ENCODE measurements around the gene NPSR1. TPM values are rescaled to one million over a fixed set of nuclear protein-coding genes. Genes with fewer than 3 reads are reported as not detected.
"Not testable (repeated sequence)": the region's sequence is repeated elsewhere in the genome, so short reads cannot be mapped to it uniquely, and the experiment has no call there.

The NPSR1 gene
- total RNA-seq = not detected

- DNase-seq = no peak
These were observed at the start of gene NPSR1 for GRCh38 chr7:34657632-34658268. NPSR1 (plus strand) TSS chr7:34658218; CDS start chr7:34658413, 195 bp downstream.

- DNase-seq = no peak
These were observed 45.4 kb upstream of the NPSR1 start for GRCh38 chr7:34612661-34613060.

GRCh38 chr7:34620425-34620824, 37.6 kb upstream of the NPSR1 start:
- no peak for DNase-seq

- no peak for DNase-seq
These were observed 35.8 kb upstream of the NPSR1 start for GRCh38 chr7:34622182-34622581.

- DNase-seq = no peak
These were observed 35.2 kb upstream of the NPSR1 start for GRCh38 chr7:34622771-34623250.

GRCh38 chr7:34628618-34629017, 29.4 kb upstream of the NPSR1 start:
- not testable (repeated sequence) for DNase-seq

GRCh38 chr7:34652809-34653208, 5.2 kb upstream of the NPSR1 start:
- DNase-seq = no peak

GRCh38 chr7:34653787-34654186, 4.2 kb upstream of the NPSR1 start:
- DNase-seq = no peak

- no peak for DNase-seq
These were observed 2.6 kb upstream of the NPSR1 start for GRCh38 chr7:34655384-34655783.

GRCh38 chr7:34656041-34656440, 2.0 kb upstream of the NPSR1 start:
- DNase-seq = no peak

- no peak for DNase-seq
These were observed 1.6 kb downstream of the NPSR1 start for GRCh38 chr7:34659472-34660075.

GRCh38 chr7:34662058-34662708, 4.2 kb downstream of the NPSR1 start:
- no peak for DNase-seq

- no peak for DNase-seq
These were observed 6.7 kb downstream of the NPSR1 start for GRCh38 chr7:34664755-34665154.

- DNase-seq = no peak
These were observed 14.4 kb downstream of the NPSR1 start for GRCh38 chr7:34672430-34672829.

- DNase-seq = no peak
These were observed 15.0 kb downstream of the NPSR1 start for GRCh38 chr7:34673066-34673465.

- no peak for DNase-seq
These were observed 17.8 kb downstream of the NPSR1 start for GRCh38 chr7:34675749-34676374.

GRCh38 chr7:34677491-34677890, 19.5 kb downstream of the NPSR1 start:
- DNase-seq = no peak

- DNase-seq = no peak
These were observed 29.5 kb downstream of the NPSR1 start for GRCh38 chr7:34687529-34687928.

- no peak for DNase-seq
These were observed 38.4 kb downstream of the NPSR1 start for GRCh38 chr7:34696415-34696814.

GRCh38 chr7:34709771-34710170, 51.8 kb downstream of the NPSR1 start:
- no peak for DNase-seq

- DNase-seq = no peak
These were observed 60.8 kb downstream of the NPSR1 start for GRCh38 chr7:34718867-34719266.

GRCh38 chr7:34719636-34720035, 61.6 kb downstream of the NPSR1 start:
- DNase-seq = no peak

- DNase-seq = no peak
These were observed 62.3 kb downstream of the NPSR1 start for GRCh38 chr7:34720289-34720688.

- no peak for DNase-seq
These were observed 65.3 kb downstream of the NPSR1 start for GRCh38 chr7:34723338-34723737.
